A673 (cell line): ENCODE data around the gene ZER1.

Source experiments
- CTCF ChIP-seq: fragments of 300-800, 200-600 bp; sonication (generic); conservative IDR thresholded peaks from 2 replicates; pipeline ENCODE4 v1.5.1; 2017; ENCODE audit warnings: low read depth, mild to moderate bottlenecking, antibody characterized with exemption, low read length, moderate library complexity, mixed read lengths
- EZH2 ChIP-seq: fragments of 200-600 bp; sonication (generic); IDR thresholded peaks from 2 replicates; pipeline ENCODE4 v1.6.1; 2017; ENCODE audit warnings: borderline replicate concordance, low read depth, mild to moderate bottlenecking, mixed read lengths, antibody characterized with exemption, low read length; ENCODE audit not compliant: poor library complexity, severe bottlenecking

GRCh38 chr9:128770286-128771030 is 1.3 kb downstream of the ZER1 start:
- TF ChIP-seq CTCF (no peak), EZH2 (no peak)
